Stimulated activated effector memory CD8-positive, alpha-beta T cell treated with anti-CD3 and anti-CD28 coated beads, Interleukin-12 subunit alpha, Interleukin-12 subunit beta, amount 100 ng/mL, for 72 hours (primary cell): ENCODE data around the gene MCAT.
A peak's percentile ranks its signal among the peaks of the same experiment; 100 is the strongest.
"Not testable (repeated sequence)": the region's sequence is repeated elsewhere in the genome, so short reads cannot be mapped to it uniquely, and the experiment has no call there.

Source experiments
- ATAC-seq: fragments of 150-1000 bp; cut with Tn5 transposase; 2 replicates; pipeline ENCODE4 v1.10.0; 2021
- DNase-seq, 2 donors: peaks; one replicate each; pipeline ENCODE4 v3.0.0; 2021 to 2022; ENCODE audit warnings: low spot score in 2 of 2
- H3K27ac Mint-ChIP-seq: one replicate; pipeline ENCODE4 v1.8.0; 2022; ENCODE audit warnings: mild to moderate bottlenecking, mixed read lengths
- H3K36me3 Mint-ChIP-seq: one replicate; pipeline ENCODE4 v1.8.0; 2022; ENCODE audit warnings: mild to moderate bottlenecking, mixed read lengths
- H3K4me1 Mint-ChIP-seq: one replicate; pipeline ENCODE4 v1.8.0; 2022; ENCODE audit warnings: mixed read lengths
- H3K4me3 Mint-ChIP-seq: one replicate; pipeline ENCODE4 v1.8.0; 2022; ENCODE audit warnings: mild to moderate bottlenecking, mixed read lengths
- H3K9me3 Mint-ChIP-seq: one replicate; pipeline ENCODE4 v1.8.0; 2022; ENCODE audit warnings: mixed read lengths

The MCAT gene

GRCh38 chr22:43150731-43151206, 7.6 kb upstream of the MCAT start:
- Mint-ChIP-seq H3K4me1 (peaks cover 22% of the 10 kb centered on the region), H3K36me3 (peaks cover 6% of the 10 kb centered on the region), H3K27ac (peak overlapping the region; percentile 91), H3K9me3 (no peaks in the 10 kb centered on the region), H3K4me3 (peak overlapping the region; percentile 77)
- DNase-seq (no peak), ATAC-seq (peak; percentile 1)

DNA sequence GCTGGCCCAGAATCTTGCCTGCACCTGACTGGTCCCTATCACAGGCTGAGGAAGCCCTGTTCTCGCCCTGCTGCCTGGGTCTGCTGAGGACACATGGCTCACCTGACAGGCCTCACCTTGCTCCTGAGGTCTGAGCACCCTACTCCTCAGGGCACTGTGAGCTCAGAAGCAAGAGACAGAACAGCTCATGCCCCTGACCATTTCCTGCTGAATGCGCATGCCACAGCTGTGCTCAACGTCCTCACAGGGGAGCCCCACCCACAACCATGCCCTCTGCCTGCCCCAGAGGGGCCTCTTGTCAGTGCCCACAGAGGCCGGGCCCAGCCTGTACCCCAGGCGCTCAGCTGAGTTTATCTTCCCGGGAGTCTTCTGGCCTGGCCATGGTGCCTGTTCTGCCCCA, 5.4 kb upstream of the MCAT start:
- H3K36me3 Mint-ChIP-seq = peaks cover 6% of the 10 kb centered on the region
- H3K4me3 Mint-ChIP-seq = no peak overlapping the region
- no peak overlapping the region for H3K27ac Mint-ChIP-seq
- no peak for ATAC-seq
- DNase-seq = no peak
- no peaks in the 10 kb centered on the region for H3K9me3 Mint-ChIP-seq
- H3K4me1 Mint-ChIP-seq = peaks cover 26% of the 10 kb centered on the region

GRCh38 chr22:43147821-43148220, 4.6 kb upstream of the MCAT start:
- Mint-ChIP-seq H3K4me1 (peaks cover 24% of the 10 kb centered on the region), H3K4me3 (no peak overlapping the region), H3K36me3 (peaks cover 6% of the 10 kb centered on the region)

GRCh38 chr22:43146332-43146731, 3.1 kb upstream of the MCAT start:
- DNase-seq, ATAC-seq, H3K4me3 Mint-ChIP-seq, H3K36me3 Mint-ChIP-seq, H3K27ac Mint-ChIP-seq, H3K9me3 Mint-ChIP-seq: not testable (repeated sequence)
- H3K4me1 Mint-ChIP-seq = peaks cover 35% of the 10 kb centered on the region

More at GRCh38 chr22:43147821-43148220, 4.6 kb upstream of the MCAT start:
- DNase-seq = no peak
- no peak overlapping the region for H3K27ac Mint-ChIP-seq
- H3K9me3 Mint-ChIP-seq = no peaks in the 10 kb centered on the region
- no peak for ATAC-seq

DNA sequence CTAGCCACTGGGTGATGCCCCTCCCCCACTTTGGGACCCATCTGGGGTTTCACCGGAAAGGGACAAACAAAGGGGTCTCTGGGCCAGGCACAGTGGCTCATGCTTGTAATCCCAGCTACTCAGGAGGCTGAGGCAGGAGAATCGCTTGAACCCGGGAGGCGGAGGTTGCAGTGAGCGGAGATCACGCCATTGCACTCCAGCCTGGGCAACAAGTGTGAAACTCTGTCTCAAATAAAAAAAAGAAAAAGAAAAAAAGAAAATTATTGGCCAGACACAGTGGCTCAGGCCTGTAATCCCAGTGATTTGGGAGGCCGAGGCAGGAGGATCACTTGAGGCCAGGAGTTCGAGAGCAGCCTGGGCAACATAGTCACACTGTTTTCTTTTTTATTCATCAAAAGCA, 2.2 kb upstream of the MCAT start:
- not testable (repeated sequence) for H3K9me3 Mint-ChIP-seq, DNase-seq, H3K4me3 Mint-ChIP-seq, H3K36me3 Mint-ChIP-seq, ATAC-seq, H3K27ac Mint-ChIP-seq
- H3K4me1 Mint-ChIP-seq = peaks cover 26% of the 10 kb centered on the region

DNA sequence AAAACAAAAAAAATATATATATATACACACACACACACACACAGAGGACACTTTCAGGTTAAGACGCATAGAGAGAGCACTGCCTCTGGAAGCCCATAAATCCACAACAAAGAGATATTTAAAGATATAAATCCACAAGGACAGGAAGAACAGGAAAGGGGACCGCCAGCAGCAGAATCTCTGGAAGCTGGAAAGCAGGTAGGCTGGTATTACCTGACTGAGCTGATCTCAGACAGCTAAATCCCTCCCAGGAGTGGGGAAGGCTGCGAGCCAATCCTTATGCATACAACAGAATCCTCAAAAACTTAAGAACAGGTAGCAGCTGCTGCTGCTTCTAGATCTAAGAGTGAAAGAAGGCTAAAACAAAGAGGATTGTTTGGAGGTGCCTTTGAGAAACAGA, 1.8 kb upstream of the MCAT start:
- Mint-ChIP-seq H3K36me3 (peaks cover 7% of the 10 kb centered on the region), H3K4me1 (peaks cover 26% of the 10 kb centered on the region), H3K9me3 (no peaks in the 10 kb centered on the region), H3K27ac (no peak overlapping the region), H3K4me3 (no peak overlapping the region)
- DNase-seq (no peak), ATAC-seq (no peak)

DNA sequence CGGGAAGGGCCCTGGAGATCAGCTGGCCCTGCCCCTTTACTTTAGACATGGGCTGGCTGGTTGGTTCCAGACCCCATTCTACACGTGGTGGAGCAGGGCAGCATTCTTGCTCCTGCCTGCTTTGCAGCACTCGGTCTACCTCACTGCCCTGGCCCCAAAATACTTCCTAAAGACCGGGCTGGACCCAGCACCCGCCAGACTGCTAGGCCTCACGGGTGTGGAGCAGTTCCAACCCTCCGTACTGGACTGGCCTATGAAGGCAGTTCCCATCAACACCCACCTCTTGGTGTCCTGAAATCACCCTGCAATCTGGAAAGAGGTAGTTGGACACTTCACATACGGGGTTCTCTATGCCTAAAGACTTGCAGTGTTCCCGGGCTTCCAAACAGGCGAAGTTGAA, 6.4 kb downstream of the MCAT start:
- no peak for DNase-seq
- Mint-ChIP-seq H3K36me3 (peaks cover 52% of the 10 kb centered on the region), H3K27ac (no peak overlapping the region), H3K9me3 (no peaks in the 10 kb centered on the region), H3K4me1 (peaks cover 3% of the 10 kb centered on the region), H3K4me3 (no peak overlapping the region)
- no peak for ATAC-seq

GRCh38 chr22:43136255-43136654, 6.9 kb downstream of the MCAT start:
- Mint-ChIP-seq H3K36me3 (peaks cover 52% of the 10 kb centered on the region), H3K4me1 (no peaks in the 10 kb centered on the region), H3K27ac (no peak overlapping the region), H3K9me3 (no peaks in the 10 kb centered on the region), H3K4me3 (no peak overlapping the region)
- ATAC-seq (peak; percentile 74), DNase-seq (peak; percentile 28 to 55)

GRCh38 chr22:43135565-43135964, 7.6 kb downstream of the MCAT start:
- Mint-ChIP-seq H3K36me3 (peaks cover 51% of the 10 kb centered on the region), H3K4me1 (no peaks in the 10 kb centered on the region), H3K9me3 (no peaks in the 10 kb centered on the region), H3K27ac (no peak overlapping the region), H3K4me3 (no peak overlapping the region)
- DNase-seq (no peak), ATAC-seq (no peak)

DNA sequence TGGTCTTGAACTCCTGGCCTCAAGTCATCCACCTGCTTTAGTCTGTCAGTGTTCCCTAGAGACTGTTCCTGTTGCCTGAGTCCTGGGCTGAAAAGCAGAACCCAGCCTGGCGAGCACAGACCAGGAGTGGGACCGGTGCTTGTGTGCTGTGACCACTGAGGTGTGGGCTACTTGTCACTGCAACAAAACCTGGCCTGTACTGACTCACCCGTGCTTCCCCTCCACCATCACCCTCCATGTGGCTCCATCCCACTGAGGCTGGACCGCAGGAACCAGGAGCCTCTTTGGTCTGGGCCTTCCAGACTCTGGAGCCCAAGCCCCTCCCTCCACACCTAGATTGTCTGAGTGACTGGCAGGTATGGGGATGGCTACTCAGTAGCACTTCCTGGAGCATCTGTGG, 8.6 kb downstream of the MCAT start:
- Mint-ChIP-seq H3K9me3 (no peaks in the 10 kb centered on the region), H3K4me1 (no peaks in the 10 kb centered on the region), H3K36me3 (peaks cover 43% of the 10 kb centered on the region), H3K4me3 (no peak overlapping the region), H3K27ac (no peak overlapping the region)
- DNase-seq = no peak
- ATAC-seq = no peak

DNA sequence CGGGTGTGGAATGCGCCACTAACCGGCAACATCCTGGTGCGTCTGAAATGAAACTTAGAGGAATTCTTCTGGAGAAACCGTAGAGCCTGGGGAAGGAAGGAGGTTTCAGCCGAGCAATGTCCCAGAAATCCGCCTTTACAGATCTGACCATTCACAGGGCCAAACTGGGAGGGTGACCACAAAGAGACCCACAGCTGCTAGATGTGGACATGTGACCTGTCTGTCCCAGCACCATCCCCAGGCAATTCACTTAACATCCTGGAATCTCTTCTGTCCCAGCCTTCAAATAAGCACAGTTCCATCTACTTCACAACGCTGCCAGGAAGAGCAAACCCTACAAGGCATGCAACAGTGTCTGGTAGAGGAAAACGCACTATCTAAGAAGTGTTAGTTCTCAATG, 9.8 kb downstream of the MCAT start:
- no peak overlapping the region for H3K27ac Mint-ChIP-seq
- ATAC-seq = no peak
- H3K4me1 Mint-ChIP-seq = no peaks in the 10 kb centered on the region
- H3K36me3 Mint-ChIP-seq = peaks cover 43% of the 10 kb centered on the region
- no peak for DNase-seq
- no peaks in the 10 kb centered on the region for H3K9me3 Mint-ChIP-seq
- H3K4me3 Mint-ChIP-seq = no peak overlapping the region

GRCh38 chr22:43131773-43132501, 11.3 kb downstream of the MCAT start:
- ATAC-seq (no peak), DNase-seq (no peak)
- Mint-ChIP-seq H3K27ac (no peak overlapping the region), H3K36me3 (peaks cover 33% of the 10 kb centered on the region), H3K4me1 (no peaks in the 10 kb centered on the region), H3K9me3 (no peaks in the 10 kb centered on the region), H3K4me3 (no peak overlapping the region)

- DNase-seq = no peak
- Mint-ChIP-seq H3K9me3 (no peaks in the 10 kb centered on the region), H3K4me1 (no peaks in the 10 kb centered on the region), H3K27ac (no peak overlapping the region), H3K36me3 (peaks cover 28% of the 10 kb centered on the region), H3K4me3 (no peak overlapping the region)
- ATAC-seq = no peak
These were observed 13.5 kb downstream of the MCAT start for GRCh38 chr22:43129426-43130425.

GRCh38 chr22:43128928-43129424, 14.2 kb downstream of the MCAT start:
- Mint-ChIP-seq H3K9me3 (no peaks in the 10 kb centered on the region), H3K4me1 (no peaks in the 10 kb centered on the region), H3K27ac (no peak overlapping the region), H3K36me3 (peaks cover 21% of the 10 kb centered on the region), H3K4me3 (no peak overlapping the region)
- ATAC-seq (no peak), DNase-seq (no peak)

DNA sequence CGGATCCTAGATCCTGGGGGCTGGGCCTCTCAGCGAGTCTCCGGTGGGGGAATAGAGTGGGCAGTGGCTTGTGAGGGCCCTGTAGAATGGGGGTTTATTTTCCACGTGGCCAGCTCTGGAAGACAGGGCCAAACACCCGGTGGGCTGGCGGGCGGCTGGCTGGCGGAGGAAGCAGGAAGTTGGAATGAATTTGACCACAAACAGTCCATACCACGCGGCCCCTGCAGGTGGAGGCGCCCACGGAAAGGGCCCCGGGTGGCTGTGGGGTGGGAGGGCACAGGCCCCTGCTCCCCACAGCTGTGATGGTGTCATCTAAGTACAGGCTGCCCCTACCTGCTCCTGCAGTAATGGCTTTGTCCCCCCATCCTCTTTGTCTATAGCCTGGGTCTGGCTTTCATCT, 15.1 kb downstream of the MCAT start:
- no peak overlapping the region for H3K27ac Mint-ChIP-seq
- no peak for DNase-seq
- no peak overlapping the region for H3K4me3 Mint-ChIP-seq
- peaks cover 12% of the 10 kb centered on the region for H3K36me3 Mint-ChIP-seq
- no peak for ATAC-seq
- H3K9me3 Mint-ChIP-seq = no peaks in the 10 kb centered on the region
- no peaks in the 10 kb centered on the region for H3K4me1 Mint-ChIP-seq
